SU-DHL-6 (cell line): ENCODE results near the gene DHRS13.

Source experiments
- H2AFZ ChIP-seq: fragments of 200-600 bp; sonication (generic); 2 replicates; pipeline ENCODE4 v1.6.1; 2014; ENCODE audit warnings: low read depth, mild to moderate bottlenecking, moderate library complexity, mixed read lengths, antibody characterized with exemption, low read length; ENCODE audit not compliant: severe bottlenecking
- H3F3A ChIP-seq: fragments of 200-600 bp; shearing (Covaris generic); 2 replicates; pipeline ENCODE4 v1.6.0; 2016; ENCODE audit warnings: antibody characterized with exemption, mild to moderate bottlenecking; ENCODE audit not compliant: insufficient read depth
- H3K27ac ChIP-seq: fragments of 200-600 bp; sonication (generic); 2 replicates; pipeline ENCODE4 v1.5.1; 2016; ENCODE audit warnings: low read depth, mild to moderate bottlenecking, low read length, moderate library complexity, mixed read lengths
- H3K27me3 ChIP-seq: fragments of 200-600 bp; sonication (generic), shearing (Covaris generic); 2 replicates; pipeline ENCODE4 v1.6.0; 2014; ENCODE audit warnings: mild to moderate bottlenecking, low read length
- H3K36me3 ChIP-seq: fragments of 200-600 bp; sonication (generic); 2 replicates; pipeline ENCODE4 v1.6.1; 2014; ENCODE audit warnings: mild to moderate bottlenecking, low read length, mixed read lengths
- H3K4me2 ChIP-seq: fragments of 300-600, 200-600 bp; shearing (Covaris generic), sonication (generic); 2 replicates; pipeline ENCODE4 v1.6.0; 2014; ENCODE audit warnings: low read length, low read depth, mild to moderate bottlenecking; ENCODE audit not compliant: poor library complexity, severe bottlenecking
- H3K4me3 ChIP-seq: fragments of 200-600 bp; sonication (generic); 2 replicates; pipeline ENCODE4 v1.5.1; 2014; ENCODE audit warnings: antibody characterized with exemption, low read length, mild to moderate bottlenecking, mixed read lengths; ENCODE audit not compliant: insufficient read depth, poor library complexity, severe bottlenecking
- H3K79me2 ChIP-seq: fragments of 200-600 bp; sonication (generic); 2 replicates; pipeline ENCODE4 v1.6.1; 2014; ENCODE audit warnings: mild to moderate bottlenecking, low read length, moderate library complexity; ENCODE audit not compliant: insufficient read depth
- H3K9ac ChIP-seq: fragments of 200-600 bp; sonication (generic); 2 replicates; pipeline ENCODE4 v1.7.0; 2014; ENCODE audit warnings: mild to moderate bottlenecking, low read length
- H3K9me2 ChIP-seq: fragments of 200-600 bp; sonication (generic); replicated peaks from 2 replicates; pipeline ENCODE4 v1.6.1; 2014; ENCODE audit warnings: low read length; ENCODE audit not compliant: insufficient read depth
- H3K9me3 ChIP-seq: fragments of 200-600 bp; sonication (generic); 2 replicates; pipeline ENCODE4 v1.6.1; 2014; ENCODE audit warnings: low read length, mixed read lengths; ENCODE audit not compliant: insufficient read depth
- H4K20me1 ChIP-seq: fragments of 200-600 bp; sonication (generic); 2 replicates; pipeline ENCODE4 v1.6.1; 2014; ENCODE audit warnings: low read depth, mild to moderate bottlenecking, antibody characterized with exemption, low read length, moderate library complexity, mixed read lengths
- CTCF ChIP-seq: fragments of 200-600 bp; sonication (generic); IDR thresholded peaks from one replicate; pipeline ENCODE4 v1.5.1; 2017; ENCODE audit warnings: antibody characterized with exemption, mild to moderate bottlenecking, low read length, moderate library complexity; ENCODE audit not compliant: insufficient read depth, poor library complexity, severe bottlenecking
- EZH2phosphoT487 ChIP-seq: fragments of 200-600 bp; sonication (generic), shearing (Covaris generic); conservative IDR thresholded peaks from 2 replicates; pipeline ENCODE4 v1.6.1; 2018; ENCODE audit warnings: mild to moderate bottlenecking, antibody characterized with exemption, low read length, moderate library complexity, mixed read lengths

DHRS13 gene

GRCh38 chr17:28917465-28917864 lies 14.6 kb upstream of the DHRS13 start:
- Histone ChIP-seq H3K36me3 (peaks cover 44% of the 10 kb centered on the region), H3K4me2 (no peak overlapping the region), H3K79me2 (0 out of 2 replicates have a peak, but pooled peaks cover 6% of the 10 kb centered on the region), H2AFZ (no peak overlapping the region), H3K9me3 (no peaks in the 10 kb centered on the region), H3K27ac (no peak overlapping the region), H3F3A (peaks cover 7% of the 10 kb centered on the region; the same call in 1 of the 2 replicates), H4K20me1 (no peaks in the 10 kb centered on the region), H3K9ac (no peak overlapping the region), H3K27me3 (no peaks in the 10 kb centered on the region), H3K4me3 (no peak overlapping the region), H3K9me2 (no peaks in the 10 kb centered on the region)
- TF ChIP-seq CTCF (no peak), EZH2phosphoT487 (no peak)

- TF ChIP-seq CTCF (no peak), EZH2phosphoT487 (no peak)
- Histone ChIP-seq H3K9me2 (no peaks in the 10 kb centered on the region), H3K79me2 (0 out of 2 replicates have a peak, but pooled peaks cover 3% of the 10 kb centered on the region), H2AFZ (no peak overlapping the region), H4K20me1 (no peaks in the 10 kb centered on the region), H3K4me3 (no peak overlapping the region), H3K4me2 (no peak overlapping the region), H3K9ac (no peak overlapping the region), H3K27ac (no peak overlapping the region), H3K9me3 (no peaks in the 10 kb centered on the region), H3K36me3 (peaks cover 42% of the 10 kb centered on the region), H3K27me3 (no peaks in the 10 kb centered on the region), H3F3A (peaks cover 7% of the 10 kb centered on the region; the same call in 1 of the 2 replicates)
Observed at GRCh38 chr17:28917029-28917428, 14.2 kb upstream of the DHRS13 start.

DNA sequence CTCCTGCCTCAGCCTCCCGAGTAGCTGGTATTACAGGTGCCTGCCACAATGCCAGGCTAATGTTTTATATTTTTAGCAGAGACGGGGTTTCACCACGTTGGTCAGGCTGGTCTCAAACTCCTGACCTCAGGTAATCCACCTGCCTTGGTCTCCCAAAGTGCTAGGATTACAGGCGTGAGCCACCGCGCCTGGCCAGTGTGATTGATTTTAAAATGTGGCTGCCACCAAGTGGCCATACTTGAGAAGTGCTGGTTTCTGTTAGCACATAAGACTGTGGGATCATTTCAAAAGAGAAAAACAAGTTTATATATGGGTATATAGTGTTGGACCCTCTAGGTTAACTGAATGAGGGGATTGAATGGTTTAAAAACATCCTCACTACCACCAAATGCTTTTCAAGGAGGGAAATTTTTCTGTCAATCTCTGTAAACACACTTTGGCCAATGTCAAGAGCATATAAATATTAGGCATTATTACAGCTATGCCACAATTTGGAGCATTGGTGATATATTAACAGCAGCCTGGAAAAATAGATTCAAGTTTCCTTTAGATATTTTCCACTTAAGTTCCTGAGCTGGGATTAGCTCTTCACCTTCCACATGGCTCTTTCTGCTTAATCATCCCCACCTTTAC lies 13.5 kb upstream of the DHRS13 start:
- H3F3A ChIP-seq = peaks cover 7% of the 10 kb centered on the region; the same call in 1 of the 2 replicates
- TF ChIP-seq CTCF = peak; percentile 65
- TF ChIP-seq EZH2phosphoT487 = no peak

More for the DNA sequence above, 13.5 kb upstream of the DHRS13 start:
- Histone ChIP-seq H2AFZ (no peak overlapping the region), H3K4me2 (no peak overlapping the region), H4K20me1 (no peaks in the 10 kb centered on the region), H3K27me3 (no peaks in the 10 kb centered on the region), H3K9me3 (no peaks in the 10 kb centered on the region), H3K4me3 (no peak overlapping the region), H3K9ac (no peak overlapping the region), H3K36me3 (peaks cover 41% of the 10 kb centered on the region), H3K27ac (no peak overlapping the region), H3K9me2 (no peaks in the 10 kb centered on the region), H3K79me2 (0 out of 2 replicates have a peak, but pooled peaks cover 3% of the 10 kb centered on the region)
